HFFc6 (cell line): Measurements from ENCODE around the gene DET1. TPM values are rescaled to one million over a fixed set of nuclear protein-coding genes. Genes with fewer than 3 reads are reported as not detected.
A peak's percentile ranks its signal among the peaks of the same experiment; 100 is the strongest.
"Not testable (repeated sequence)": the region's sequence is repeated elsewhere in the genome, so short reads cannot be mapped to it uniquely, and the experiment has no call there.

ENCODE experiments used
- DNase-seq: peaks from one replicate; pipeline ENCODE4 v3.0.0-alpha.2; 2018
- H3K27ac Mint-ChIP-seq: 2 replicates; pipeline ENCODE4 v1.8.0; 2020; ENCODE audit warnings: mild to moderate bottlenecking, mixed read lengths
- H3K27me3 Mint-ChIP-seq: 2 replicates; pipeline ENCODE4 v1.8.0; 2021; ENCODE audit warnings: mild to moderate bottlenecking, moderate library complexity, mixed read lengths; ENCODE audit not compliant: insufficient read depth
- H3K36me3 Mint-ChIP-seq: 2 replicates; pipeline ENCODE4 v1.8.0; 2021; ENCODE audit warnings: low read depth, mixed read lengths
- H3K4me1 Mint-ChIP-seq: 2 replicates; pipeline ENCODE4 v1.8.0; 2020; ENCODE audit warnings: low read depth, mixed read lengths
- H3K4me3 Mint-ChIP-seq: 2 replicates; pipeline ENCODE4 v1.8.0; 2020; ENCODE audit warnings: mild to moderate bottlenecking, moderate library complexity, mixed read lengths
- H3K9me3 Mint-ChIP-seq: 2 replicates; pipeline ENCODE4 v1.8.0; 2020; ENCODE audit warnings: mild to moderate bottlenecking, mixed read lengths
- total RNA-seq, 6 experiments: library from RNA; stranded (reverse); fragmentation: NEBNext Ultra II Directional; extraction: Animal tissue kit (Norgen Biotek cat#: 25700); gene quantifications; 2 replicates in 1 of 6; 3 replicates in 5 of 6; pipeline ENCODE4 v1.2.3, GENCODE V29; 2021
- TF ChIP-seq, protein P1 (sequence below): fragments of 200-600 bp; sonication (generic); IDR thresholded peaks from 2 replicates; pipeline ENCODE4 v1.5.0; 2021; ENCODE audit warnings: antibody characterized with exemption, mild to moderate bottlenecking

Gene DET1
- total RNA-seq, 6 experiments from 2014 or later: 4.9 to 7.1 (median 6.2) TPM

DNA sequence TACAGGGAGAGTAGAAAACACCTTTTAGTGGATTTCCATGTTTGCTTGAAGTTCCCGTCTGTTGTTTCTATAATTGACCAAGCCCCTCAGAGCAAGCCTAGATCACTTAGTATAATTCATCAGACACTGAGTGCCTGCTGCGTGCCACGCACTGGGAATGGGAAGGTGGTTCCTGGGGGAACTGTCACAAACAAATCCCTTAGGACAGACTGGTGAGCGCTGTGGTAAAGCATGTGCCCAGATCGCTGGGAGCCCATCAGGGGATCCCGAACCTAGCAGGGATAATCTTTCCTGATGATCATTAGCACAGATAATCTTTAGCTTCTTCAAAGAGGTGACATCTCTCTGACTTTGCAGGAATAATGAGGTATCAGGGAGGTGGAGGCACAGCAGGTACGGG is 69.4 kb downstream of the DET1 start:
- H3K4me1 Mint-ChIP-seq: peaks cover 7% of the 10 kb centered on the region
- no peak for DNase-seq
- H3K4me3 Mint-ChIP-seq: no peak overlapping the region
- TF ChIP-seq, protein P1, sequence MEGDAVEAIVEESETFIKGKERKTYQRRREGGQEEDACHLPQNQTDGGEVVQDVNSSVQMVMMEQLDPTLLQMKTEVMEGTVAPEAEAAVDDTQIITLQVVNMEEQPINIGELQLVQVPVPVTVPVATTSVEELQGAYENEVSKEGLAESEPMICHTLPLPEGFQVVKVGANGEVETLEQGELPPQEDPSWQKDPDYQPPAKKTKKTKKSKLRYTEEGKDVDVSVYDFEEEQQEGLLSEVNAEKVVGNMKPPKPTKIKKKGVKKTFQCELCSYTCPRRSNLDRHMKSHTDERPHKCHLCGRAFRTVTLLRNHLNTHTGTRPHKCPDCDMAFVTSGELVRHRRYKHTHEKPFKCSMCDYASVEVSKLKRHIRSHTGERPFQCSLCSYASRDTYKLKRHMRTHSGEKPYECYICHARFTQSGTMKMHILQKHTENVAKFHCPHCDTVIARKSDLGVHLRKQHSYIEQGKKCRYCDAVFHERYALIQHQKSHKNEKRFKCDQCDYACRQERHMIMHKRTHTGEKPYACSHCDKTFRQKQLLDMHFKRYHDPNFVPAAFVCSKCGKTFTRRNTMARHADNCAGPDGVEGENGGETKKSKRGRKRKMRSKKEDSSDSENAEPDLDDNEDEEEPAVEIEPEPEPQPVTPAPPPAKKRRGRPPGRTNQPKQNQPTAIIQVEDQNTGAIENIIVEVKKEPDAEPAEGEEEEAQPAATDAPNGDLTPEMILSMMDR: no peak
- no peaks in the 10 kb centered on the region for H3K9me3 Mint-ChIP-seq
- H3K27me3 Mint-ChIP-seq: peaks cover 2% of the 10 kb centered on the region; the same call in 1 of the 2 replicates
- peaks cover 14% of the 10 kb centered on the region for H3K36me3 Mint-ChIP-seq
- no peak overlapping the region for H3K27ac Mint-ChIP-seq

DNA sequence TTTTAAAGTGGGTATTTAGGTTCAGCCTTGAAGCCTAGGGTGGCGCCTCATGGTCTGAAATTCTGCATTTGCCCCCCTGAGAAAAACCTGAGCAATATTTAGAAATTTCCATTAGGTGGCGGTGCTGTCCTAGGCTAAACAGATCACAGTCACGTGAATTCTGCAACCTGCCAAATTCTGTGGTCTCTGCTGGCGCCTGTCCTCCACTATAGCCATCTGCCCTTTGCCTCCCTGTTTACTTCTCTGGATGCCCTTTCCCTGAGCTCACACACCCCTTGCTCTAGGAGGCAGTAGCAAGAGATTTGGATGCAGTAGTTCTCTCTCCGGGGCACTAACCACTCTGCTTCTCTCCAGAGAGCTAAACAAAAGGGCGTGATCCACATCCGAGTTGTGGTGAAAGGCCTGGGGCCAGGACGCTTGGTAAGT is 69.8 kb downstream of the DET1 start:
- Mint-ChIP-seq H3K27ac (no peak overlapping the region), H3K27me3 (peaks cover under 1% of the 10 kb centered on the region; the same call in 1 of the 2 replicates), H3K9me3 (no peaks in the 10 kb centered on the region), H3K4me3 (no peak overlapping the region), H3K36me3 (peaks cover 18% of the 10 kb centered on the region), H3K4me1 (peaks cover 7% of the 10 kb centered on the region)
- peak; percentile 49 for DNase-seq
- TF ChIP-seq, protein P1: peak; percentile 83

DNA sequence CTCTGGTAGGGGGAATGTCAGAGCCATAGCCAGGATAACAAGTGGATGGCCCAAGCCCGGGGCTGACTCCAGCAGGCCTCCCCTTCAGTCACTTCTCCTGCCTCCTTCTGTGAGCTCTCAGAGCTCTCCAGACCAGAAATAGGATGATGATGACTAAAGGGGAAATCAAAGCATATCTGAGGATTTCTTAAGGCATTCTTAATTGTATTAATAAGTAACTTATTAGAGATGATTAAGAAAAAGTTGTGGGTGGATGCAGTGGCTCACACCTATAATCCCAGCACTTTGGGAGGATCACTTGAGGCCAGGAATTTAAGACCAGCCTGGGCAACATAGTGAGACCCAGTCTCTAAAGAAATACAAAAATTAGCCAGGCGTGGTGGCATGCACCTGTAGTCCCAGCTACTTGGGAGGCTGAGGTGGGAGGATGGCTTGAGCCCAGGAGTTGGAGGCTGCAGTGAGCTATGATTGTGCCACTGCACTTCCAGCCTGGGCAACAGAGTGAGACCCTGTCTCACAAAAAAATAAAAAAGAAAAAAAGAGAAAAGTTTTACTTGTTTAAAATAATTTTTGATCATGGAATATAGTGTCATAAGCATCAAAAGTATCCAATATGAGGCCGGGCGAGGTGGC is 72.7 kb downstream of the DET1 start:
- not testable (repeated sequence) for H3K4me1 Mint-ChIP-seq, H3K27ac Mint-ChIP-seq, DNase-seq, H3K9me3 Mint-ChIP-seq, H3K4me3 Mint-ChIP-seq, H3K27me3 Mint-ChIP-seq
- H3K36me3 Mint-ChIP-seq: peaks cover 18% of the 10 kb centered on the region

DNA sequence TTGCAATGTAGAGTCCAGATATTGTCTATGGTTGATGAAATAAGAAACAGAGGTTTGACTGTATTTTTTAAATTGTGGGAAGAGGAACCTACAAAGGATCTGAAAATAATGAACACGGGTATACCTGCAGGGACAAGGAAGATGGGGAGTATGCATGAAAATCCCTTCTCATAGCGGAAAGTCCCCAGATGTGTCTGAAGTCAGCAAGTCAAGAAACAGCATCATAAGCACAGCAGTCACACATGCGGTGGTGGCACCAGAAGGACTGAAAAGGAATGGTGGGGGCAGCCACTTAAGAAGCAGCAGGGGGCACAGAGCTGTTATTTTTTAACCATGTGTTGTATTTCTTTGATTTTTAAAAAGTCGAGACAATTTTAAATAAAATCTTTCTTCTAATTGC is 74.3 kb downstream of the DET1 start:
- no peak overlapping the region for H3K27ac Mint-ChIP-seq
- no peak for DNase-seq
- peaks cover 24% of the 10 kb centered on the region for H3K36me3 Mint-ChIP-seq
- H3K4me3 Mint-ChIP-seq: no peak overlapping the region
- H3K9me3 Mint-ChIP-seq: no peaks in the 10 kb centered on the region
- TF ChIP-seq, protein P1: no peak
- no peaks in the 10 kb centered on the region for H3K27me3 Mint-ChIP-seq
- H3K4me1 Mint-ChIP-seq: peaks cover 15% of the 10 kb centered on the region

DNA sequence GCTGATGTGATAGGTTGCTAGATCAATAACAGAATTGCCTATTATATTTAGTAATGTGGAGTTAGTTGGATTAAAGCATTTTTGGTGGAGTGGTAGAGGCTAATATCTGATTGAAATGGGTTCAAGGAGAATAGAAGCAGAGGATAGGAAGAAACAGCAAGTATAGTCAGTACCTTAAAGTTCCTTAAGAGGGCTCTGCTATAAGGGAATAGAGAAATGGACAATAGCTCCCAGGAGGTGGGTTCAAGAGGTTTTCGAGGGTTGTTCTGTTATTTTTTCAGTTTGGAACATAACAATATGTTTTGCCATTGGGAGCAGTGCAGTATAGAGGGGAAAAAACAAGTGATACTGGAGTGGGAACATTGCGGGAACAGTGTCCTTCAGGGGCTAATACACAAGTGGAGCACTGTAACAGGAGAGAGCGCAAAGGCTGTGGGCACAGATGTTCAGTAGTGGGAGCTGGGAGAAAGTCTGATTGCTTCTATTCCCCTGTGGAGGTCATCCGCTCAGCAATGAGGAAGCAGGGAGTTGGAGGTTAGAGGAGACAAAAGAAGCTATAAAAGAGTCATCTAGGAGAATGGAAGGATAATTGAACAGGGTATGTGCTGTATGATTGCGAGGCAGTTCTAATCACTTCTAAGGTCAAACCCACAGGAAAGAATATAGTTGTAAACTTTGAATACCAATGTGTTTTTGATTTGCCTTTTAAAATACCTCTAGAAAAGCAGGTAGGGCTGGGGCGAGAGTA is 75.7 kb downstream of the DET1 start:
- no peak overlapping the region for H3K4me3 Mint-ChIP-seq
- no peaks in the 10 kb centered on the region for H3K9me3 Mint-ChIP-seq
- H3K27me3 Mint-ChIP-seq: no peaks in the 10 kb centered on the region
- DNase-seq: no peak
- H3K36me3 Mint-ChIP-seq: peaks cover 24% of the 10 kb centered on the region
- TF ChIP-seq, protein P1: peak; percentile 45; the same call in 1 of the 2 replicates
- H3K4me1 Mint-ChIP-seq: peaks cover 20% of the 10 kb centered on the region
- no peak overlapping the region for H3K27ac Mint-ChIP-seq

DNA sequence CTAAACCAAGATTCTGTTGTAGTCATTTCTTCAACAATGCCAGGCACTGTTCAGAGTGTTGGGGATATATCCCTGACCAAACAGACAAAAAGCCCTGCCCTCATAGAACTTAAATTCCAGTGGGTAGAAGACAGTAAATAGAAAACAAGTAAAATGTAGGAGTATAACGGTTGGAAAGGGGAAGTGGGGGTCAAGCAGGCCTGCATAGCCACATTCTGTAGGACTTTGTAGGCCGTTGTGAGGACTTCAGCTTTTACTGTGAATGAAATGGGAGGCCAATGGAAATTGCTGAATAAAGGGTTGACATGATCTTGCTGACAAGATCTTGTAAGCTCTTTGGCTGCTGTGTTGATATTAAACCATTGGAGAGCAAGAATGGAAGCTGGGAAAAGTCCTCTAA is 77.2 kb downstream of the DET1 start:
- DNase-seq: no peak
- Mint-ChIP-seq H3K36me3 (peaks cover 19% of the 10 kb centered on the region), H3K27me3 (no peaks in the 10 kb centered on the region), H3K27ac (no peak overlapping the region), H3K9me3 (no peaks in the 10 kb centered on the region), H3K4me3 (no peak overlapping the region), H3K4me1 (peaks cover 33% of the 10 kb centered on the region)
- TF ChIP-seq, protein P1: no peak

DNA sequence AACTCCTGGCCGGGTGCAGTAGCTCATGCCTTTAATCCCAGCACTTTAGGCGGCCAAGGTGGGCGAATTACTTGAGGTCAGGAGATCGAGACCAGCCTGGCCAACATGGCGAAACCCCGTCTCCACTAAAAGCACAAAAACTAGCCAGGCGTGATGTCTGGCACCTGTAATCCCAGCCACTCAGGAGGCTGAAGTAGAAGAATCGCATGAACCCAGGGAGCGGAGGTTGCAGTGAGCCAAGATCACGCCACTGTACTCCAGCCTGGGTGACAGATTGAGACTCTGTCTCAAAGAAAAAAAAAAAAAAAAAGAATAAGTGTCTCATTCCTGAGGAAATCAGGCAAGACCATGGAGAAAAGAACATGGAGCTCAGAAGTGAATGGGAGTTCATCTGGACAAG is 77.8 kb downstream of the DET1 start:
- H3K27ac Mint-ChIP-seq, H3K9me3 Mint-ChIP-seq, H3K27me3 Mint-ChIP-seq, DNase-seq: not testable (repeated sequence)
- Mint-ChIP-seq H3K4me3 (peak overlapping the region; percentile 92), H3K4me1 (peaks cover 39% of the 10 kb centered on the region), H3K36me3 (peaks cover 24% of the 10 kb centered on the region)
